Measurements from ENCODE around the gene GJA3.

Gene GJA3

GRCh38 chr13:20160306-20161274, at the start of gene GJA3:
Gene GJA3 (minus strand): TSS chr13:20161052. CDS start chr13:20143288, 17,764 bp downstream.
- Histone ChIP-seq H3K9me3 (ENCODE audit: control insufficient read depth, insufficient read depth, low read length) (no peaks in the 10 kb centered on the region; the same call in 1 of the 2 replicates), H3K4me1 (ENCODE audit: insufficient read depth, low read length) (no peaks in the 10 kb centered on the region), H3K36me3 (ENCODE audit: insufficient read depth, low read length) (no peaks in the 10 kb centered on the region), H3K9ac (ENCODE audit: low read depth, low read length) (peak within 1 kb of the TSS; percentile 70; the same call in 1 of the 2 replicates)

GRCh38 chr13:20209948-20210347, 49.1 kb upstream of the GJA3 start:
- H3K9me3 ChIP-seq (ENCODE audit: control insufficient read depth, insufficient read depth, low read length): no peaks in the 10 kb centered on the region
- H3K9ac ChIP-seq (ENCODE audit: low read depth, low read length): no peak overlapping the region
- H3K4me1 ChIP-seq (ENCODE audit: insufficient read depth, low read length): no peaks in the 10 kb centered on the region
- no peaks in the 10 kb centered on the region for H3K36me3 ChIP-seq (ENCODE audit: insufficient read depth, low read length)

- Histone ChIP-seq H3K36me3 (ENCODE audit: insufficient read depth, low read length) (no peaks in the 10 kb centered on the region), H3K9ac (ENCODE audit: low read depth, low read length) (no peak overlapping the region), H3K4me1 (ENCODE audit: insufficient read depth, low read length) (no peaks in the 10 kb centered on the region), H3K9me3 (ENCODE audit: control insufficient read depth, insufficient read depth, low read length) (no peaks in the 10 kb centered on the region; the same call in 1 of the 2 replicates)
Measured at GRCh38 chr13:20206698-20207235, 45.9 kb upstream of the GJA3 start.

GRCh38 chr13:20206065-20206697, 45.3 kb upstream of the GJA3 start:
- H3K36me3 ChIP-seq (ENCODE audit: insufficient read depth, low read length): no peaks in the 10 kb centered on the region
- H3K9ac ChIP-seq (ENCODE audit: low read depth, low read length): no peak overlapping the region
- H3K4me1 ChIP-seq (ENCODE audit: insufficient read depth, low read length): no peaks in the 10 kb centered on the region
- no peaks in the 10 kb centered on the region; the same call in 1 of the 2 replicates for H3K9me3 ChIP-seq (ENCODE audit: control insufficient read depth, insufficient read depth, low read length)

- Histone ChIP-seq H3K9ac (ENCODE audit: low read depth, low read length) (no peak overlapping the region), H3K4me1 (ENCODE audit: insufficient read depth, low read length) (peaks cover 5% of the 10 kb centered on the region; the same call in 1 of the 2 replicates), H3K36me3 (ENCODE audit: insufficient read depth, low read length) (no peaks in the 10 kb centered on the region), H3K9me3 (ENCODE audit: control insufficient read depth, insufficient read depth, low read length) (no peaks in the 10 kb centered on the region; the same call in none of the 2 replicates)
Measured at GRCh38 chr13:20198781-20199180, 37.9 kb upstream of the GJA3 start.

- Histone ChIP-seq H3K4me1 (ENCODE audit: insufficient read depth, low read length) (peaks cover 5% of the 10 kb centered on the region; the same call in 1 of the 2 replicates), H3K9me3 (ENCODE audit: control insufficient read depth, insufficient read depth, low read length) (no peaks in the 10 kb centered on the region; the same call in 1 of the 2 replicates), H3K36me3 (ENCODE audit: insufficient read depth, low read length) (no peaks in the 10 kb centered on the region), H3K9ac (ENCODE audit: low read depth, low read length) (no peak overlapping the region)
Measured at GRCh38 chr13:20197361-20197834, 36.5 kb upstream of the GJA3 start.

GRCh38 chr13:20195801-20196200, 34.9 kb upstream of the GJA3 start:
- Histone ChIP-seq H3K4me1 (ENCODE audit: insufficient read depth, low read length) (peaks cover 5% of the 10 kb centered on the region; the same call in 1 of the 2 replicates), H3K36me3 (ENCODE audit: insufficient read depth, low read length) (no peaks in the 10 kb centered on the region), H3K9ac (ENCODE audit: low read depth, low read length) (no peak overlapping the region), H3K9me3 (ENCODE audit: control insufficient read depth, insufficient read depth, low read length) (no peaks in the 10 kb centered on the region; the same call in 1 of the 2 replicates)

- Histone ChIP-seq H3K9ac (ENCODE audit: low read depth, low read length) (peak overlapping the region; percentile 48; the same call in 1 of the 2 replicates), H3K9me3 (ENCODE audit: control insufficient read depth, insufficient read depth, low read length) (no peaks in the 10 kb centered on the region; the same call in 1 of the 2 replicates), H3K36me3 (ENCODE audit: insufficient read depth, low read length) (no peaks in the 10 kb centered on the region), H3K4me1 (ENCODE audit: insufficient read depth, low read length) (peaks cover 5% of the 10 kb centered on the region; the same call in 1 of the 2 replicates)
Measured at GRCh38 chr13:20193907-20194631, 33.2 kb upstream of the GJA3 start.

GRCh38 chr13:20193162-20193906, 32.5 kb upstream of the GJA3 start:
- H3K9me3 ChIP-seq (ENCODE audit: control insufficient read depth, insufficient read depth, low read length): no peaks in the 10 kb centered on the region; the same call in 1 of the 2 replicates
- peaks cover 5% of the 10 kb centered on the region; the same call in 1 of the 2 replicates for H3K4me1 ChIP-seq (ENCODE audit: insufficient read depth, low read length)
- peak overlapping the region; percentile 48 for H3K9ac ChIP-seq (ENCODE audit: low read depth, low read length)
- no peaks in the 10 kb centered on the region for H3K36me3 ChIP-seq (ENCODE audit: insufficient read depth, low read length)

GRCh38 chr13:20192836-20193161, 31.9 kb upstream of the GJA3 start, which contains the start of gene GJB2:
Gene GJB2 (minus strand): TSS chr13:20192938. CDS start chr13:20189581, 3,357 bp downstream.
- H3K9ac ChIP-seq (ENCODE audit: low read depth, low read length): peak within 1 kb of the TSS; percentile 55
- H3K4me1 ChIP-seq (ENCODE audit: insufficient read depth, low read length): peaks cover 5% of the 10 kb centered on the region; the same call in 1 of the 2 replicates
- H3K9me3 ChIP-seq (ENCODE audit: control insufficient read depth, insufficient read depth, low read length): no peaks in the 10 kb centered on the region; the same call in 1 of the 2 replicates
- H3K36me3 ChIP-seq (ENCODE audit: insufficient read depth, low read length): no peaks in the 10 kb centered on the region

GRCh38 chr13:20192158-20192835, 31.4 kb upstream of the GJA3 start:
- Histone ChIP-seq H3K36me3 (ENCODE audit: insufficient read depth, low read length) (no peaks in the 10 kb centered on the region), H3K9me3 (ENCODE audit: control insufficient read depth, insufficient read depth, low read length) (no peaks in the 10 kb centered on the region; the same call in 1 of the 2 replicates), H3K4me1 (ENCODE audit: insufficient read depth, low read length) (peaks cover 5% of the 10 kb centered on the region; the same call in 1 of the 2 replicates), H3K9ac (ENCODE audit: low read depth, low read length) (peak overlapping the region; percentile 55; the same call in 1 of the 2 replicates)

GRCh38 chr13:20191311-20192157, 30.7 kb upstream of the GJA3 start:
- H3K4me1 ChIP-seq (ENCODE audit: insufficient read depth, low read length): peaks cover 5% of the 10 kb centered on the region; the same call in 1 of the 2 replicates
- no peaks in the 10 kb centered on the region for H3K36me3 ChIP-seq (ENCODE audit: insufficient read depth, low read length)
- H3K9me3 ChIP-seq (ENCODE audit: control insufficient read depth, insufficient read depth, low read length): no peaks in the 10 kb centered on the region; the same call in 1 of the 2 replicates
- peak overlapping the region; percentile 55; the same call in 1 of the 2 replicates for H3K9ac ChIP-seq (ENCODE audit: low read depth, low read length)

All from ES-I3 (cell line).